ENCODE measurements around the gene SH3PXD2B. TPM values are rescaled to one million over a fixed set of nuclear protein-coding genes. Genes with fewer than 3 reads are reported as not detected.

Gene SH3PXD2B
- total RNA-seq, 6 experiments from 2014 or later, result 2.5 to 6.8 (median 5.2) TPM

DNA sequence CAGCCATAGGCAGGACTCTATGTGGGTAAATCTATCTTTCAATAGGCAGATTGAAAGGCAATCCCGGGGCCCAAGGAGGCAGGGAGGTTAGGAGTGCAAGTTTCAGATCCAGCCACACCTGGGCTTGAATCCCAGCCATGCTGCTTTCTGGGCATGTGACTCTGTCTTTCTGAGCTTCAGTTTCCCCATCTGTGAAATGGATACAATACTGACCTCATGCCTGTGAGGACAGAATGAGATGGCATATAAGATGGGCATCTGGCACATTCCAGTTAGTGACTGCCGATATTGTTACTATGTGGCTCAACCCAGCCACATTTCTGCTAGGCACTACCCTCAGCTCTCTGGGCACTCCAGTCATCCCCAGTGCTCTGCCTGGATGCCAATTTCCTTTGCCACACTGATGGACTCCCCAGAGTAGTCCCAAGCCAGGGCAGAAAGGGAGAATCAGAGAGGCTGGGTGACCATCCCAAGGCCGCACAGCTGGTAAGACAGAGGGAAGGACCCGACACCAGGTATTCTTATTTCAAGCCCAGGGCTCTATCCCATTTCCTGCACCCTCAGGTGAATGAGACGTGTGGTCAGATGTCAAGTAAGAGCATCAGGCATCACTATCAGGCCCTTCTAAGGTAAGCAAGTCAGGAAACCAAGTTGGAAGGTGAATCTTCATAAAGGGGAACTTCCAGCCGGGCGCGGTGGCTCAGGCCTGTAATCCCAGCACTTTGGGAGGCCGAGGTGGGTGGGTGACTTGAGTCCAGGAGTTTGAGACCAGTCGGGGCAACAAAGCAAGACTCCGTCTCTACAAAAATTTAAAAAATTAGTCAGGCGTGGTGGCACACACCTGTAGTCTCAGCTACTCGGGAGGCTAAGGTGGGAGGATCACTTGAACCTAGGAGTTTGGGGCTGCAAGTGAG, 38.7 kb downstream of the SH3PXD2B start:
- intact Hi-C loops (cut with DNase I), result no loop called here
- Histone ChIP-seq H3K27ac (peak overlapping the region in 1 of 3 donors; percentile 51), H3K36me3 (no peaks in the 10 kb centered on the region), H3K4me3 (no peak overlapping the region), H3K4me1 (peaks cover 0 to 53% (median 22%) of the 10 kb centered on the region in 4 donors), H3K27me3 (no peaks in the 10 kb centered on the region), H3K9me3 (no peaks in the 10 kb centered on the region)
- DNase-seq (no peak), ATAC-seq (no peak)
- WGBS (ENCODE audit: insufficient coverage, low coverage, low lambda C conversion rate, missing lambda C conversion rate), result 80% methylated on average over 4 of the region's 13 CpGs
- no peak for TF ChIP-seq POLR2A (IDR thresholded peaks at IDR 0.05)
- TF ChIP-seq, protein P1, sequence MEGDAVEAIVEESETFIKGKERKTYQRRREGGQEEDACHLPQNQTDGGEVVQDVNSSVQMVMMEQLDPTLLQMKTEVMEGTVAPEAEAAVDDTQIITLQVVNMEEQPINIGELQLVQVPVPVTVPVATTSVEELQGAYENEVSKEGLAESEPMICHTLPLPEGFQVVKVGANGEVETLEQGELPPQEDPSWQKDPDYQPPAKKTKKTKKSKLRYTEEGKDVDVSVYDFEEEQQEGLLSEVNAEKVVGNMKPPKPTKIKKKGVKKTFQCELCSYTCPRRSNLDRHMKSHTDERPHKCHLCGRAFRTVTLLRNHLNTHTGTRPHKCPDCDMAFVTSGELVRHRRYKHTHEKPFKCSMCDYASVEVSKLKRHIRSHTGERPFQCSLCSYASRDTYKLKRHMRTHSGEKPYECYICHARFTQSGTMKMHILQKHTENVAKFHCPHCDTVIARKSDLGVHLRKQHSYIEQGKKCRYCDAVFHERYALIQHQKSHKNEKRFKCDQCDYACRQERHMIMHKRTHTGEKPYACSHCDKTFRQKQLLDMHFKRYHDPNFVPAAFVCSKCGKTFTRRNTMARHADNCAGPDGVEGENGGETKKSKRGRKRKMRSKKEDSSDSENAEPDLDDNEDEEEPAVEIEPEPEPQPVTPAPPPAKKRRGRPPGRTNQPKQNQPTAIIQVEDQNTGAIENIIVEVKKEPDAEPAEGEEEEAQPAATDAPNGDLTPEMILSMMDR (IDR thresholded peaks at IDR 0.05), result no peak

DNA sequence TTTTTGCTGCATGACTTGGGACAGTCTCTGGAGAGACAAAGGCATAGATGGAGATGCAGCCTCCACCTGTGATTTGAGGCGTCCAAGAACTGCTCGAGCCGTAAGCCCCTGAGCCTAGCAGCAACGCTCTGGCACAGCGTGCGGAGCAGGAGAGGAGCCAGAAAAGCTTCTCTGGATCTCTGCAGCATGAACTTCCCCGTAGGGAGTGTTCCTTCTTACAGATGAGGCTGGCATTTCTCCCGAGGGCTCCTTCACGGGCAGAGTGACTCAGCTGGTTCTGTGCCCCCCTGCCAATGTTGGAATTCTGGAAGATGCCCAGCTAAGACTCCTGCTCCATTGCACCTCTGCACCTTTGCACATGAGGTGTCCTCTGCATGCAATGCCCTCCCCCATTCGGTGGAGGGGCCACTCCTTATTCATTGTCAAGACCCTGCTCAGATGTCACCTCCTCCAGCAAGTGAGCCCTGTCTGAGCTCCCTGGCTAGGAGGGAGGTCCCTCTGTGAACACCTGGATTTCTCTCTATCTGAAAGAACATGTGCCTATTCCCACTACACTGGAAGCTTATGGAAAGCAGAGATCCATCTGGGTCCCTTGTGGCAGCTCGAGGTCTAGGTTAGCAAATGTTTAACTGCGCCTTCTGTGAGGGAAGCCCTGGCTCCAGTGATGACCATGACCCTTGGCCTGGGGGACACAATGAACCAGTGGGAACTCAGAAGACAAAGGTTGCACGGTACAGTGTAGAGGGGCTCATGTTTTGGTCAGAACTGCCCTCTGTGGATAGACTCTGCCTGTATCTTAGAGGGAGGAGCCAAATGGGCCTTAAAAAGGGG, 39.6 kb downstream of the SH3PXD2B start:
- Histone ChIP-seq H3K9me3 (no peaks in the 10 kb centered on the region), H3K4me3 (no peak overlapping the region), H3K27me3 (no peaks in the 10 kb centered on the region), H3K4me1 (peaks cover 0 to 48% (median 19%) of the 10 kb centered on the region in 4 donors), H3K36me3 (no peaks in the 10 kb centered on the region), H3K27ac (peak overlapping the region in 2 of 3 donors; percentile 32 to 51)
- TF ChIP-seq, protein P1 (IDR thresholded peaks at IDR 0.05), result peak in 1 of 4 donors; percentile 28
- TF ChIP-seq POLR2A (IDR thresholded peaks at IDR 0.05), result no peak
- DNase-seq, result peak in 2 of 3 donors; percentile 78 to 82
- intact Hi-C loops (cut with DNase I), result no loop called here
- 44% methylated on average over 7 of the region's 13 CpGs for WGBS (ENCODE audit: insufficient coverage, low coverage, low lambda C conversion rate, missing lambda C conversion rate)
- peak; percentile 48 to 81 (median 61) for ATAC-seq

- Histone ChIP-seq H3K9me3 (no peaks in the 10 kb centered on the region), H3K4me3 (no peak overlapping the region), H3K27me3 (no peaks in the 10 kb centered on the region), H3K27ac (no peak overlapping the region), H3K4me1 (peaks cover 0 to 38% (median 13%) of the 10 kb centered on the region in 4 donors), H3K36me3 (no peaks in the 10 kb centered on the region)
- 84% methylated on average over 3 of the region's 4 CpGs for WGBS (ENCODE audit: insufficient coverage, low coverage, low lambda C conversion rate, missing lambda C conversion rate)
- no peak for ATAC-seq
- intact Hi-C loops (cut with DNase I), result no loop called here
- DNase-seq, result no peak
- TF ChIP-seq POLR2A (IDR thresholded peaks at IDR 0.05), result no peak
- TF ChIP-seq, protein P1 (IDR thresholded peaks at IDR 0.05), result no peak
These were observed 40.6 kb downstream of the SH3PXD2B start for GRCh38 chr5:172413601-172414171.

DNA sequence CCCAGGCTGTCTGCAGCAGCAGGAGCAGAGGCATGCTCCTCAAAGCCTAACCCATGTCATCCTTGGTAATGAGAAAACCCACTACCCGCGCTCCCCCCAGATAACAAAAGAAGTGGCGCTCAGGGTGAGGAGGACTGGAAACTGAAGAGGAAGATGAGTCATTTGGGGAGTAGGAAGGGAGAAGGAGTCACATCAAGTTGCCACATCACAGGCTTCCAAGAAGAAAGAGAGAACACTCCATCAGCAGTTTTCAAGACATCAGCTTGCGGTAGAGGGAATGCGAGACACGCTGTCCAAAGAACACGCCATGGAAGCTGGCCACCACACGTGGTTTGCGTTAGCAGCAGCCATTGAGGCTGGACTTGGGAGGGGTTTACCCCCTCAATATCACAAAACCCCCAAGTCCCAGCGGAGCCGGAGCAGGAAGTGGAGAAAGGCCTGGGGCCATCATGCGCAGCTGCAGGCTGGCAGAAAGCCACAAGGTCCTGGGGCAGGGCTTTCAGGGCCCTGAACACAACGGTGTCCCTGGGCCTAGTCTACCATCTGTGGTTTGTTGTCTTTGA, 41.5 kb downstream of the SH3PXD2B start:
- no peak overlapping the region for H3K27ac ChIP-seq
- intact Hi-C loops (cut with DNase I), result no loop called here
- ATAC-seq, result peak; percentile 3 to 25 (median 18)
- no peak overlapping the region for H3K4me3 ChIP-seq
- no peaks in the 10 kb centered on the region for H3K9me3 ChIP-seq
- no peaks in the 10 kb centered on the region for H3K36me3 ChIP-seq
- no peak for TF ChIP-seq POLR2A (IDR thresholded peaks at IDR 0.05)
- TF ChIP-seq, protein P1 (IDR thresholded peaks at IDR 0.05), result no peak
- no peaks in the 10 kb centered on the region for H3K27me3 ChIP-seq
- peak; percentile 55 to 64 (median 59) for DNase-seq
- 50% methylated on average over 7 of the region's 13 CpGs for WGBS (ENCODE audit: insufficient coverage, low coverage, low lambda C conversion rate, missing lambda C conversion rate)
- peaks cover 0 to 29% (median 9%) of the 10 kb centered on the region in 4 donors for H3K4me1 ChIP-seq

All from right lobe of liver (tissue), 6 donors.